CD4-positive, alpha-beta T cell (primary cell): Measurements from ENCODE around the gene RSPO3. TPM values are rescaled to one million over a fixed set of nuclear protein-coding genes. Genes with fewer than 3 reads are reported as not detected.

ENCODE experiments used
- ATAC-seq: fragments of 200-7000 bp; cut with Tn5 transposase; one replicate; pipeline ENCODE4 v1.10.0; 2022; ENCODE audit warnings: mild to moderate bottlenecking; ENCODE audit not compliant: poor library complexity
- CTCF ChIA-PET: fragments of 350-600 bp; sonication (Branson Sonifier 250); formaldehyde crosslinking; loops from one replicate; lab custom pipeline; 2021; ENCODE audit warnings: antibody characterized with exemption, inconsistent platforms; lab: Charles Lee
- POLR2A ChIA-PET: fragments of 350-600 bp; sonication (Branson Sonifier 250); formaldehyde crosslinking; loops from one replicate; lab custom pipeline; 2021; ENCODE audit warnings: antibody characterized with exemption, inconsistent platforms; lab: Charles Lee
- DNase-seq, 14 experiments: peaks; one replicate each; pipeline ENCODE4 v3.0.0-alpha.2; 2013 to 2020; ENCODE audit warnings: mixed read lengths in 2 of 14
- H3K27ac ChIP-seq, 2 donors: one replicate each; pipeline versions ENCODE4 v1.5.1 to v1.7.0; 2013; ENCODE audit warnings: low read length in 2 of 2, low read depth in 1 of 2, mild to moderate bottlenecking in 1 of 2
- H3K27me3 ChIP-seq, 2 experiments: 1 replicate in 1 of 2; 2 replicates in 1 of 2; pipeline versions ENCODE4 v1.6.1 to v1.7.0; 2013; ENCODE audit warnings: low read length in 2 of 2, control low read depth in 1 of 2, mild to moderate bottlenecking in 1 of 2, moderate library complexity in 1 of 2; ENCODE audit not compliant: insufficient read depth in 2 of 2, control insufficient read depth in 1 of 2
- H3K36me3 ChIP-seq: one replicate; pipeline ENCODE4 v1.6.1; 2013; ENCODE audit warnings: low read length, control low read depth; ENCODE audit not compliant: insufficient read depth
- H3K4me1 ChIP-seq: one replicate; pipeline ENCODE4 v1.6.1; 2013; ENCODE audit warnings: low read length, control low read depth; ENCODE audit not compliant: insufficient read depth
- H3K4me3 ChIP-seq: one replicate; pipeline ENCODE4 v1.5.1; 2013; ENCODE audit warnings: mild to moderate bottlenecking, low read length, moderate library complexity
- H3K9me3 ChIP-seq, 2 experiments: 1 replicate in 1 of 2; 2 replicates in 1 of 2; pipeline versions ENCODE4 v1.6.1 to v1.7.0; 2013; ENCODE audit warnings: low read length in 2 of 2, mild to moderate bottlenecking in 2 of 2, control low read depth in 1 of 2, moderate library complexity in 1 of 2; ENCODE audit not compliant: control insufficient read depth in 1 of 2, insufficient read depth in 1 of 2
- H3K27ac Mint-ChIP-seq: one replicate; pipeline ENCODE4 v1.8.0; 2020; ENCODE audit warnings: mixed read lengths
- H3K27me3 Mint-ChIP-seq: one replicate; pipeline ENCODE4 v1.8.0; 2021; ENCODE audit warnings: mixed read lengths
- H3K36me3 Mint-ChIP-seq: one replicate; pipeline ENCODE4 v1.8.0; 2021; ENCODE audit warnings: low read depth, mixed read lengths
- H3K4me1 Mint-ChIP-seq: one replicate; pipeline ENCODE4 v1.8.0; 2021; ENCODE audit warnings: low read depth, mixed read lengths
- H3K4me3 Mint-ChIP-seq: one replicate; pipeline ENCODE4 v1.8.0; 2020; ENCODE audit warnings: mild to moderate bottlenecking, mixed read lengths
- H3K9me3 Mint-ChIP-seq: one replicate; pipeline ENCODE4 v1.8.0; 2020; ENCODE audit warnings: mixed read lengths
- CTCF ChIP-seq: fragments of 200-600 bp; IDR thresholded peaks from one replicate; pipeline ENCODE4 v1.8.0; 2022; ENCODE audit warnings: antibody characterized with exemption, mild to moderate bottlenecking
- intact Hi-C, 2 experiments: fragments of 100-400 bp; cut with DNase I in 1 of 2; cut with micrococcal nuclease in 1 of 2; formaldehyde crosslinking; loops; one replicate each; pipeline versions ENCODE4 v1.15.1 to v1.9.0; 2023 to 2025; cut with DNase I, micrococcal nuclease
- total RNA-seq, 174 experiments: library from RNA in 2 of 174; stranded (reverse) in 2 of 174; gene quantifications; one replicate each; pipeline ENCODE4 v1.2.3 and lab custom pipeline; 2021 to 2026

The RSPO3 gene
- total RNA-seq, 2 experiments from 2014 or later, result not detected

DNA sequence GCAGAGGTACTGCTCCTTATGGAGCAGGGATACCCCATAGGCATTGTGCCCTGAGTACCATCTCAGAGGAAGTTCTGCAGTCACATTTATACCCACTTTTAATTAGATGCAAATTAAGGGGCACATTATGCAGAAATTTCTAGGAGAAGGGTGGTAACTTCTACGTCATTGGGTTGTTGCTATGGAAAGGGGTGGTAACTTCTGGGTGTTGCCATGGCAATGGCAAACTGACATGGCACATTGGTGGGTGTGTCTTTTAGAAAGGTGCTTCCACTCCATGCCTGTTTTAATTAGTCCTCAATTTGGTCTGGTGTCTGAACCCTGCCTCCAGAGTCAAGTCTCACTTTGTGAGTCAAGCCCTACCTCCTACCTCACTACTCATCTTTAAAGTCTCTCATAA, 42.0 kb downstream of the RSPO3 start:
- no peak for ATAC-seq
- no peak for TF ChIP-seq CTCF
- Histone ChIP-seq H3K27me3 (peaks cover 0 to 6% of the 10 kb centered on the region in 2 experiments), H3K4me1 (no peaks in the 10 kb centered on the region), H3K36me3 (no peaks in the 10 kb centered on the region), H3K27ac (no peak overlapping the region), H3K4me3 (no peak overlapping the region), H3K9me3 (no peaks in the 10 kb centered on the region)
- CTCF ChIA-PET, result no interaction called here
- Mint-ChIP-seq H3K4me3 (no peak overlapping the region), H3K27me3 (peaks cover 5% of the 10 kb centered on the region), H3K4me1 (no peaks in the 10 kb centered on the region), H3K9me3 (no peaks in the 10 kb centered on the region), H3K36me3 (no peaks in the 10 kb centered on the region), H3K27ac (no peak overlapping the region)
- DNase-seq, result no peak
- POLR2A ChIA-PET, result no interaction called here
- intact Hi-C loops, result no loop called here

GRCh38 chr6:127162836-127163235, 44.4 kb downstream of the RSPO3 start:
- CTCF ChIA-PET, result no interaction called here
- no peaks in the 10 kb centered on the region for H3K9me3 Mint-ChIP-seq
- POLR2A ChIA-PET, result no interaction called here
- no peaks in the 10 kb centered on the region for H3K36me3 ChIP-seq
- H3K36me3 Mint-ChIP-seq, result no peaks in the 10 kb centered on the region
- TF ChIP-seq CTCF, result no peak
- DNase-seq, result no peak
- H3K27ac ChIP-seq, result no peak overlapping the region
- no peaks in the 10 kb centered on the region for H3K4me1 ChIP-seq
- intact Hi-C loops, result no loop called here
- peaks cover 0 to 6% of the 10 kb centered on the region in 2 experiments for H3K27me3 ChIP-seq
- H3K9me3 ChIP-seq, result no peaks in the 10 kb centered on the region
- no peak for ATAC-seq
- peaks cover 3% of the 10 kb centered on the region for H3K27me3 Mint-ChIP-seq
- H3K4me3 Mint-ChIP-seq, result no peak overlapping the region
- no peak overlapping the region for H3K4me3 ChIP-seq
- H3K27ac Mint-ChIP-seq, result no peak overlapping the region
- H3K4me1 Mint-ChIP-seq, result no peaks in the 10 kb centered on the region

GRCh38 chr6:127164036-127164435, 45.6 kb downstream of the RSPO3 start:
- Mint-ChIP-seq H3K27me3 (no peaks in the 10 kb centered on the region), H3K4me3 (no peak overlapping the region), H3K4me1 (no peaks in the 10 kb centered on the region), H3K27ac (no peak overlapping the region), H3K9me3 (no peaks in the 10 kb centered on the region), H3K36me3 (no peaks in the 10 kb centered on the region)
- DNase-seq (no peak), ATAC-seq (no peak)
- peaks cover 0 to 6% of the 10 kb centered on the region in 2 experiments for H3K27me3 ChIP-seq
- POLR2A ChIA-PET, result no interaction called here
- H3K36me3 ChIP-seq, result no peaks in the 10 kb centered on the region
- no peaks in the 10 kb centered on the region for H3K9me3 ChIP-seq
- no peak for TF ChIP-seq CTCF
- intact Hi-C loops, result no loop called here
- no peaks in the 10 kb centered on the region for H3K4me1 ChIP-seq
- no peak overlapping the region for H3K4me3 ChIP-seq
- no peak overlapping the region for H3K27ac ChIP-seq
- CTCF ChIA-PET, result no interaction called here
